Adrenal gland (tissue), 12 donors: ENCODE data around the gene ZNF763. TPM values are rescaled to one million over a fixed set of nuclear protein-coding genes. Genes with fewer than 3 reads are reported as not detected.

Source experiments
- DNase-seq, 7 donors: peaks; one replicate each; pipeline ENCODE4 v3.0.0-alpha.2; 2019 to 2020
- H3K27ac ChIP-seq, 5 donors: fragments of 200-600 bp; sonication (generic) in 4 of 5; 1 replicate in 3 of 5; 2 replicates in 2 of 5; pipeline versions ENCODE4 v1.5.1 to v1.8.0; 2016 to 2020; ENCODE audit warnings: mild to moderate bottlenecking in 1 of 5
- H3K27me3 ChIP-seq: fragments of 200-600 bp; 2 replicates; pipeline ENCODE4 v1.8.0; 2021
- H3K36me3 ChIP-seq, 2 donors: fragments of 200-600 bp; replicated peaks in 1 of 2; 1 replicate in 1 of 2; 2 replicates in 1 of 2; pipeline versions ENCODE4 v1.5.1 to v1.8.0; 2018 to 2022
- H3K4me1 ChIP-seq, 2 donors: fragments of 200-600 bp; replicated peaks in 1 of 2; 1 replicate in 1 of 2; 2 replicates in 1 of 2; pipeline versions ENCODE4 v1.5.1 to v1.8.0; 2018 to 2021
- H3K4me3 ChIP-seq, 4 donors: fragments of 200-600 bp; sonication (generic) in 3 of 4; one replicate each; pipeline ENCODE4 v1.5.1; 2016 to 2018
- H3K9me3 ChIP-seq, 3 donors: fragments of 200-600 bp; sonication (generic) in 1 of 3; replicated peaks in 1 of 3; 1 replicate in 2 of 3; 2 replicates in 1 of 3; pipeline versions ENCODE4 v1.5.1 to v1.8.0; 2016 to 2021
- POLR2A ChIP-seq, 2 donors: fragments of 450-650 bp; IDR thresholded peaks; one replicate each; pipeline ENCODE4 v1.6.1; 2017; ENCODE audit warnings: antibody characterized with exemption in 2 of 2, mild to moderate bottlenecking in 2 of 2, moderate library complexity in 1 of 2
- WGBS, 4 donors: extraction: QIAGEN DNeasy Blood & Tissue Kit in 2 of 4; methylation state at CpG; one replicate each; pipeline versions ENCODE4 v1.1.5 to v1.1.7; 2013 to 2017; 5-methylcytosine and 5-hydroxymethylcytosine counted together
- intact Hi-C, 2 donors: fragments of 100-400 bp; cut with DNase I; formaldehyde crosslinking; loops; one replicate each; pipeline versions ENCODE4 v1.14.1 to v1.15.0; 2022 to 2023
- polyA plus RNA-seq, 3 donors: library from polyadenylated mRNA; stranded (reverse); fragments of 200-250 nt in 2 of 3; fragments of 350-450 nt in 1 of 3; fragmentation: Illumina TruSeq in 1 of 3; extraction: RNeasy Lipid Tissue Mini Kit (QIAGEN cat#74804) in 1 of 3; gene quantifications; one replicate each; pipeline ENCODE4 v1.2.3, GENCODE V29; 2013 to 2014
- total RNA-seq, 9 donors: library from RNA; depleted of rRNA in 4 of 9; stranded (reverse); fragments of >200 nt in 4 of 9; fragments of 120-200 nt in 1 of 9; fragmentation: NEBNext Ultra II Directional in 1 of 9; extraction: Animal tissue kit (Norgen Biotek cat#: 25700) in 1 of 9; gene quantifications; one replicate each; pipeline versions ENCODE4 v1.1.0 to v1.2.4, GENCODE V29; 2013 to 2023
- TF ChIP-seq, protein P1 (sequence below), 6 experiments: fragments of 450-650 bp in 4 of 6; fragments of 200-600 bp in 2 of 6; sonication (generic) in 1 of 6; IDR thresholded peaks; 1 replicate in 5 of 6; 2 replicates in 1 of 6; pipeline versions ENCODE4 v1.5.1 to v1.8.0; 2016 to 2021; ENCODE audit warnings: antibody characterized with exemption in 6 of 6, mild to moderate bottlenecking in 2 of 6, moderate library complexity in 1 of 6
- donor health status: healthy with polysubstance abuse.
- donor health status: Bipolar disorder and iron deficiency.
- donor health status: DM: yes; HTN: yes; CAD: no.
- donor health status: DM: no; HTN: no; CAD: no.
- donor health status: DM: no; HTN: no; CAD: no.
- donor health status: DM: yes; HTN: yes; CAD: no.

Gene ZNF763
- total and polyA plus RNA-seq, 12 donors: 1.8 to 11.9 (median 4.5) TPM

DNA sequence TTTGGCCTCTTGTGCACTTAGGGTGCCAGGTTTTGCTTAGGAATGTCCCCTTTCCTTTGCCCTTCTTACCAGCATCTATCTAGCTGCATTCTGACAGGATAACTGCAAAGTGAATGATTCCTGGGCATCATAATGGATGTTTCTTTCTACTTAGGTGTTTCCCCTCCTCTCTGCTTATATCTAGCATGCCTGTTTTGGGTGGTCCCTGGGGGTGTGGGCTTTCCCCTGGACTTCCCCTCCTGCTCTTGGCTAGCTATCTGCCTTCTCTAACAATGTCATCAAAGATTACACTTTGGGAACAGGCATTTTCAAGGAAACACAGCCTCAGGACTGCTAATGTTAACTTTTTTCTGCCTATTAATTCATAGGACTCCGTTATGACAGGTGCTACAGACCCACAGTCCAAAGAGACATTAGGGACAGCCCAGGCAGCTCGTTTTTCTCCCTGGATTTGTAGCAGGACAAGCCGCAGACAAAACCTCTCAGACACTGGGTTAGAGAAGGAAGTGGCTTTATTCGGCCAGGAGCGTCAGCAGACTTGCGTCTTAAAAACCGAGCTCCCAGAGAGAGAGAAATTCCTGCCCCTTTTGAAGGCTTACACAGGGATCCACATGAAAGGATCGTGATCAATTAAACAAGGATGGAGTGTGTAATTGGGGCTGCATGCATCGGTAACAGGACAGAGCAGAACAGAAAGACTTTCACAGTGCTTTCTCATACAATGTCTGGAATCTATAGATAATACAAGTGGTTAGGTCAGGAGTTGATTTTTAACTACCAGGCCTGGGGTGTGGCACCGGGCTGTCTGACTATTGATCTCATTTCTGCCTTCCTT lies 22.6 kb upstream of the ZNF763 start:
- Histone ChIP-seq H3K27ac (no peak overlapping the region), H3K27me3 (no peaks in the 10 kb centered on the region), H3K4me3 (no peak overlapping the region), H3K9me3 (peaks cover 0 to 69% (median 8%) of the 10 kb centered on the region in 3 donors), H3K4me1 (no peaks in the 10 kb centered on the region), H3K36me3 (peaks cover 0 to 4% of the 10 kb centered on the region in 2 donors)
- 97 to 100% (median 99%) methylated on average over 10 of the region's 10 CpGs for WGBS, 4 donors
- TF ChIP-seq, protein P1, sequence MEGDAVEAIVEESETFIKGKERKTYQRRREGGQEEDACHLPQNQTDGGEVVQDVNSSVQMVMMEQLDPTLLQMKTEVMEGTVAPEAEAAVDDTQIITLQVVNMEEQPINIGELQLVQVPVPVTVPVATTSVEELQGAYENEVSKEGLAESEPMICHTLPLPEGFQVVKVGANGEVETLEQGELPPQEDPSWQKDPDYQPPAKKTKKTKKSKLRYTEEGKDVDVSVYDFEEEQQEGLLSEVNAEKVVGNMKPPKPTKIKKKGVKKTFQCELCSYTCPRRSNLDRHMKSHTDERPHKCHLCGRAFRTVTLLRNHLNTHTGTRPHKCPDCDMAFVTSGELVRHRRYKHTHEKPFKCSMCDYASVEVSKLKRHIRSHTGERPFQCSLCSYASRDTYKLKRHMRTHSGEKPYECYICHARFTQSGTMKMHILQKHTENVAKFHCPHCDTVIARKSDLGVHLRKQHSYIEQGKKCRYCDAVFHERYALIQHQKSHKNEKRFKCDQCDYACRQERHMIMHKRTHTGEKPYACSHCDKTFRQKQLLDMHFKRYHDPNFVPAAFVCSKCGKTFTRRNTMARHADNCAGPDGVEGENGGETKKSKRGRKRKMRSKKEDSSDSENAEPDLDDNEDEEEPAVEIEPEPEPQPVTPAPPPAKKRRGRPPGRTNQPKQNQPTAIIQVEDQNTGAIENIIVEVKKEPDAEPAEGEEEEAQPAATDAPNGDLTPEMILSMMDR (IDR thresholded peaks at IDR 0.05): no peak
- no peak for TF ChIP-seq POLR2A (IDR thresholded peaks at IDR 0.05)
- no peak for DNase-seq
- intact Hi-C loops: no loop called here

DNA sequence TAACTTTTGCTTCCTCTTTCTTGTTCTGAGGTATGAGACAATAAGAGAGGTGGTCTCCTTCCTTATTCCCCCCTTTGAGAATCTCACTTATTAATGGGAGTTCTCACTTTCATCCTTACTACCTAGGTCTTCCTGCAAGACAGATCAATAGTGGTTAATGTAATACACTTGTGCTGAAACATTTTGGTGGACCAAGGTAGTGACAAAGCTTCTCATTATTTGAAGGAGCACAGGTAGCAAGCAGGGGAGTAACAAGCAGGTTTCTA lies 22.1 kb upstream of the ZNF763 start:
- H3K4me1 ChIP-seq: no peaks in the 10 kb centered on the region
- no peak overlapping the region for H3K4me3 ChIP-seq
- DNase-seq: no peak
- no peak overlapping the region for H3K27ac ChIP-seq
- H3K27me3 ChIP-seq: no peaks in the 10 kb centered on the region
- H3K9me3 ChIP-seq: peaks cover 0 to 72% (median 8%) of the 10 kb centered on the region in 3 donors
- no peak for TF ChIP-seq POLR2A (IDR thresholded peaks at IDR 0.05)
- TF ChIP-seq, protein P1 (IDR thresholded peaks at IDR 0.05): no peak
- intact Hi-C loops: no loop called here
- H3K36me3 ChIP-seq: peaks cover 0 to 9% of the 10 kb centered on the region in 2 donors

DNA sequence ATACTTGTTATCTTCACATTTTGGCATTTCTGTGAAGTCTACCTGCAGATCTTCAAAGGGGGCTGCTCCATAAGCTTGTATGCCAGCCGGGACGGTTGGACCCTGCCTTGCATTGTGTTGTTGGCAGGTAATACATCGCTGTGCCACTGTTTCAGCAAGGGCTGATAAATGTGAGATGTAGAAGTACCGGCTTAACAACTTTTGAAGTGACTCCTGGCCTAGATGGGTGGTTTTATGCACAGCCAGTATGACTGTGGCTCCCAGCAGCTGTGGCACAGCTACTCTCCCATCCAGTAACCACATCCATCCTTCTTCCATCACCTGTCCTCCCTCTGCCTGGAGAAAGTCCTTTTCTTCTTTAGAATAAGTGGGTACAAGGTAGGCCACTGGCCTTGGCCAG lies 20.2 kb upstream of the ZNF763 start:
- Histone ChIP-seq H3K27me3 (no peaks in the 10 kb centered on the region), H3K4me3 (no peak overlapping the region), H3K36me3 (peaks cover 0 to 26% of the 10 kb centered on the region in 2 donors), H3K27ac (no peak overlapping the region), H3K9me3 (peaks cover 4 to 88% (median 26%) of the 10 kb centered on the region in 3 donors), H3K4me1 (no peaks in the 10 kb centered on the region)
- DNase-seq: no peak
- intact Hi-C loops: no loop called here
- 93 to 99% (median 96%) methylated on average over 4 of the region's 4 CpGs for WGBS, 4 donors
- TF ChIP-seq, protein P1 (IDR thresholded peaks at IDR 0.05): no peak
- TF ChIP-seq POLR2A (IDR thresholded peaks at IDR 0.05): no peak

DNA sequence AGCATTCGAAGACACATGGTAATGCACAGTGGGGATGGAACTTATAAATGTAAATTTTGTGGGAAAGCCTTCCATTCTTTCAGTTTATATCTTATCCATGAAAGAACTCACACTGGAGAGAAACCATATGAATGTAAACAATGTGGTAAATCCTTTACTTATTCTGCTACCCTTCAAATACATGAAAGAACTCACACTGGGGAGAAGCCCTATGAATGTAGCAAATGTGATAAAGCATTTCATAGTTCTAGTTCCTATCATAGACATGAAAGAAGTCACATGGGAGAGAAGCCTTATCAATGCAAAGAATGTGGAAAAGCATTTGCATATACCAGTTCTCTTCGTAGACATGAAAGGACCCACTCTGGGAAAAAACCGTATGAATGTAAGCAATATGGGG lies 16.2 kb upstream of the ZNF763 start:
- intact Hi-C loops: no loop called here
- peaks cover 15 to 90% (median 26%) of the 10 kb centered on the region in 3 donors for H3K9me3 ChIP-seq
- H3K36me3 ChIP-seq: peaks cover 0 to 28% of the 10 kb centered on the region in 2 donors

More for the DNA sequence above, 16.2 kb upstream of the ZNF763 start:
- no peaks in the 10 kb centered on the region for H3K4me1 ChIP-seq
- DNase-seq: no peak
- peak overlapping the region in 1 of 4 donors; percentile 31 for H3K4me3 ChIP-seq
- TF ChIP-seq, protein P1 (IDR thresholded peaks at IDR 0.05): no peak
- no peak for TF ChIP-seq POLR2A (IDR thresholded peaks at IDR 0.05)
- WGBS, 4 donors: 93 to 98% (median 96%) methylated on average over 3 of the region's 3 CpGs
- H3K27ac ChIP-seq: no peak overlapping the region
- H3K27me3 ChIP-seq: no peaks in the 10 kb centered on the region
